GM23248 (cell line): ENCODE data around the gene WDR64.

ENCODE experiments used
- EZH2 ChIP-seq: fragments of 200-600 bp; sonication (generic); IDR thresholded peaks from 2 replicates; pipeline ENCODE4 v1.6.1; 2018; ENCODE audit warnings: antibody characterized with exemption, mild to moderate bottlenecking; ENCODE audit not compliant: insufficient read depth, poor library complexity, severe bottlenecking
- EZH2phosphoT487 ChIP-seq: fragments of 200-600 bp; sonication (generic); IDR thresholded peaks from 2 replicates; pipeline ENCODE4 v1.6.1; 2018; ENCODE audit warnings: antibody characterized with exemption, moderate library complexity, mild to moderate bottlenecking, low read depth; ENCODE audit not compliant: insufficient read depth

DNA sequence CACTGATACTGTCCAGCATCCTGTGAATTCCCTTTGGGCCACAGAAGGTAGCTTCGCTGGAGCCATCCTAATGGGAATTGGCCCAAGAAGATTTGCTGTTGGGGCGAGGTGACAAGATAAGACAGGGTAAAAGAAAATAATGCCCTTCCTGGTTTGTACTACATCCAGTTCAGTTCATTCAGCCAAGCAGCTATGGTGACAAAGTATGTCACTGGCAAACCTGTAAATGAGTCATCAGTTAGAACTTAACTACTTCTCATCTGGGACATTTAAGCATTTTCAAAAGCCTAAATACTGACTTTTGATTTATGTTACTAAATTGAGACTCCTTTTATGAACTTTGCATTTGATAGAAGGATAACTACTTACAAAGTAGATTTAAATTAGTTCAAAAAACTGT lies 54.2 kb downstream of the WDR64 start:
- TF ChIP-seq EZH2 (no peak), EZH2phosphoT487 (no peak)
